AG10803 (cell line): ENCODE measurements around the gene TMSB4X.

Experiments
- DNase-seq: peaks from one replicate; pipeline ENCODE4 v3.0.0; 2010; ENCODE audit warnings: low read depth
- H3K4me3 ChIP-seq: 2 replicates; pipeline ENCODE4 v1.5.1; 2011; ENCODE audit warnings: mild to moderate bottlenecking, low read length, control low read depth
- CTCF ChIP-seq: conservative IDR thresholded peaks from 2 replicates; pipeline ENCODE4 v1.5.1; 2011; ENCODE audit warnings: mild to moderate bottlenecking, low read length, control low read depth, inconsistent platforms

TMSB4X gene

GRCh38 chrX:12986164-12986779 lies 11.4 kb downstream of the TMSB4X start:
- H3K4me3 ChIP-seq, result no peak overlapping the region

GRCh38 chrX:12986886-12987285 lies 12.0 kb downstream of the TMSB4X start:
- no peak for DNase-seq
- TF ChIP-seq CTCF, result no peak
- H3K4me3 ChIP-seq, result no peak overlapping the region

More at GRCh38 chrX:12986164-12986779, 11.4 kb downstream of the TMSB4X start:
- no peak for TF ChIP-seq CTCF
- no peak for DNase-seq

GRCh38 chrX:12987340-12987739 lies 12.4 kb downstream of the TMSB4X start:
- DNase-seq, result no peak
- no peak overlapping the region for H3K4me3 ChIP-seq
- TF ChIP-seq CTCF, result no peak

GRCh38 chrX:12987900-12988594 lies 13.1 kb downstream of the TMSB4X start:
- DNase-seq, result no peak
- TF ChIP-seq CTCF, result no peak

GRCh38 chrX:12988797-12989196 lies 13.9 kb downstream of the TMSB4X start:
- H3K4me3 ChIP-seq, result no peak overlapping the region
- DNase-seq, result peak; percentile 58
- TF ChIP-seq CTCF, result no peak

More at GRCh38 chrX:12987900-12988594, 13.1 kb downstream of the TMSB4X start:
- no peak overlapping the region for H3K4me3 ChIP-seq

GRCh38 chrX:12989461-12989860 lies 14.6 kb downstream of the TMSB4X start:
- TF ChIP-seq CTCF, result no peak
- H3K4me3 ChIP-seq, result no peak overlapping the region
- DNase-seq, result no peak

- no peak for TF ChIP-seq CTCF
Observed at GRCh38 chrX:12991575-12991974, 16.7 kb downstream of the TMSB4X start.

More at GRCh38 chrX:12991575-12991974, 16.7 kb downstream of the TMSB4X start:
- no peak for DNase-seq
- no peak overlapping the region for H3K4me3 ChIP-seq
